ENCODE data around the gene PACSIN1. TPM values are rescaled to one million over a fixed set of nuclear protein-coding genes. Genes with fewer than 3 reads are reported as not detected.

Gene PACSIN1
- total RNA-seq, 6 experiments from 2014 or later, result 0.05 to 0.37 (median 0.22) TPM; not detected in 1

DNA sequence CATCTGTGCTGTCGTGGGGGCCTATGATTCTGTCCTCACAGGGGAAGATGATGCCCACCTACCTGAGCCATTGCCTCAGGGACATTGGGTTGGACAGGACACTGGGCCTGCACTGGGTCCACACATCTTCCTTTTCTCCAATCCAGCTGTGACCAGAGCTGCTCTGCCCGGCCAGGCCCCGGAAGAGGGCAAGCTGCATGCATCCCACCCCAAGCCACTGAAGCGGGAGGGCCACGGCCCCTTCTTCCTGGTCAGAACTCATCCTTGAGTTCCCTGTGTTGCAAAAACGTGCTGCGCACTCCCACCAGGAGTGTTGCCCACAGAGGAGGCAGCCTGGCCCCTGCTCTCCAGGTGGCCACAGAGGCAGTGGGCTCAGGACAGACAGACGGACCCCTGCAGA lies 52.1 kb downstream of the PACSIN1 start:
- intact Hi-C loops (cut with DNase I), result no loop called here
- 67% methylated on average over 2 of the region's 8 CpGs for WGBS (ENCODE audit: insufficient coverage, low coverage, low lambda C conversion rate, missing lambda C conversion rate)
- TF ChIP-seq, protein P1, sequence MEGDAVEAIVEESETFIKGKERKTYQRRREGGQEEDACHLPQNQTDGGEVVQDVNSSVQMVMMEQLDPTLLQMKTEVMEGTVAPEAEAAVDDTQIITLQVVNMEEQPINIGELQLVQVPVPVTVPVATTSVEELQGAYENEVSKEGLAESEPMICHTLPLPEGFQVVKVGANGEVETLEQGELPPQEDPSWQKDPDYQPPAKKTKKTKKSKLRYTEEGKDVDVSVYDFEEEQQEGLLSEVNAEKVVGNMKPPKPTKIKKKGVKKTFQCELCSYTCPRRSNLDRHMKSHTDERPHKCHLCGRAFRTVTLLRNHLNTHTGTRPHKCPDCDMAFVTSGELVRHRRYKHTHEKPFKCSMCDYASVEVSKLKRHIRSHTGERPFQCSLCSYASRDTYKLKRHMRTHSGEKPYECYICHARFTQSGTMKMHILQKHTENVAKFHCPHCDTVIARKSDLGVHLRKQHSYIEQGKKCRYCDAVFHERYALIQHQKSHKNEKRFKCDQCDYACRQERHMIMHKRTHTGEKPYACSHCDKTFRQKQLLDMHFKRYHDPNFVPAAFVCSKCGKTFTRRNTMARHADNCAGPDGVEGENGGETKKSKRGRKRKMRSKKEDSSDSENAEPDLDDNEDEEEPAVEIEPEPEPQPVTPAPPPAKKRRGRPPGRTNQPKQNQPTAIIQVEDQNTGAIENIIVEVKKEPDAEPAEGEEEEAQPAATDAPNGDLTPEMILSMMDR (IDR thresholded peaks at IDR 0.05), result no peak
- TF ChIP-seq POLR2A (IDR thresholded peaks at IDR 0.05), result no peak
- Histone ChIP-seq H3K9me3 (no peaks in the 10 kb centered on the region), H3K36me3 (no peaks in the 10 kb centered on the region), H3K4me3 (no peak overlapping the region), H3K27ac (no peak overlapping the region), H3K27me3 (no peaks in the 10 kb centered on the region), H3K4me1 (no peaks in the 10 kb centered on the region)
- peak in 1 of 3 donors; percentile 34 for DNase-seq
- no peak for ATAC-seq

DNA sequence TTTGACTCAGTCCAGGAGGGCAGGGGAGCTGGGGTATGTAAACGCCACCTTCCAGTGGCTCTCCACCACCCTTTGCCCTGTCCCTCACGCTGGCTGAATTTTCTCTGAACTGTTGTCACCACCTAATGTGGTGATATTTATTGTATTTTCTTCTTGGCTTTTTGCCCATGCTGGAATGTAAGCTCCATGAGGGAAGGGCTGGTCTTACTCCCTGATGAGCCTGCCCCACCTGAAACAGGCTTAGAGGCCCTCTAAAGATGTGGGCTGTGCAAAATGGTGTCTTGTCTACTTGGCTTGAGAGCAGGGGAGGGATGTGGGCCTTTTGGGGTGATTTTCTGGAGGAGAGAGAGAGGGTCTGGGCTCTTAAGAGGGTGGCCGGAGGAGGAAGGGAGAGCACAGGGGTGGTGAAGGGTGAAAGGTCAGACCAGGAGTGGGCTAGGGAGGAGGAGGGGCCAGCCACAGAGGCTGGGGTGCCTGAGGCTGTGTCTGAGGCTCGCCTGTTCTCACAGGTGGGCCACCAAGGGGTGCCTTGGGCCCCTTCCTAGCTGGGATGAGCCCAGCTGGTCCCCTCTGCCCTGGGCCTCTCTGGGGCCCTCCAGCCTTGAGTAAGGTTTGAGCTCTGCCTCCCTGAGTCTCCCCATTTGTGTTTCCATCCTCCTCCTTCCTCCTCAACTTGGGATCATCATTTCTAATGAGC lies 52.9 kb downstream of the PACSIN1 start:
- Histone ChIP-seq H3K9me3 (no peaks in the 10 kb centered on the region), H3K36me3 (no peaks in the 10 kb centered on the region), H3K27ac (no peak overlapping the region), H3K27me3 (no peaks in the 10 kb centered on the region), H3K4me3 (no peak overlapping the region), H3K4me1 (no peaks in the 10 kb centered on the region)
- DNase-seq (peak in 1 of 3 donors; percentile 27), ATAC-seq (no peak)
- intact Hi-C loops (cut with DNase I), result no loop called here
- no peak for TF ChIP-seq POLR2A (IDR thresholded peaks at IDR 0.05)
- TF ChIP-seq, protein P1 (IDR thresholded peaks at IDR 0.05), result no peak
- 80% methylated on average over 3 of the region's 4 CpGs for whole genome bisulfite sequencing (ENCODE audit: insufficient coverage, low coverage, low lambda C conversion rate, missing lambda C conversion rate)

DNA sequence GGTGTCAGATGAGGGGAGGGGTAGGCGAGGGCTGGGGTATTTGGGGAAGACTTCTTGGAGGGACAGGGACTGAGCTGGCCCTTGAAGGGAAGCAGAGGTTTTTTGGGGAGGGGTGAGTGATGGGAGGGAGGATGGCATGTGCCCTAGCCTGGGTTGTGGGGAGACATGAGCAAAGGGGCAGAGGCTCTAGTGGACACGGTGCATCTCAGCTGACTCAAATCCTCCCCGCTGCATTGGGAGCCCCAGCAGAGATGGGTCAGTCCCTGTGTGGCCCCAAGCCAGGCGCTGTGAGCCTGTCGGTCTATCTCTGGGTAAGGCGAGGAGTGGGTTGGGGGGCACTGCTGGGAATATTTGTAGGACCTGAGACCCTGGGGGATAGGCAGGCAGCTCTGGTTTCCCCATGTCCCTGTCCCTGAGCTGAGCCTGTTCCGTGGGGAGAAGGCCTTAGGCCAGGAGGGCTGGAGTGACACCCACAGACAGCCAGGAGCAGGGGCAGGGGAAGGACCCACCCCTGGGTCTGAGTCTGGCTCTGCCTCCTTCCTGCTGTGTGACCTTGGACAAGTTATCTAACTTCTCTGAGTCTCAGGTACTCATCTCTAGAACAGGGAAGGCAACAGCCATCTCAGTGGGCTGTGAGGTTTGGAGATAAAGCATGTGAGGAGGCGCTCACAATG lies 54.2 kb downstream of the PACSIN1 start:
- TF ChIP-seq POLR2A (IDR thresholded peaks at IDR 0.05), result no peak
- TF ChIP-seq, protein P1 (IDR thresholded peaks at IDR 0.05), result no peak
- intact Hi-C loops (cut with DNase I), result loop anchor here in 1 of 2 donors (10.0 kb wide), 1 partner anchor 55 kb away; the partner anchor contains the start of gene PACSIN1
- Histone ChIP-seq H3K27me3 (no peaks in the 10 kb centered on the region), H3K4me1 (no peaks in the 10 kb centered on the region), H3K4me3 (no peak overlapping the region), H3K9me3 (no peaks in the 10 kb centered on the region), H3K27ac (no peak overlapping the region), H3K36me3 (no peaks in the 10 kb centered on the region)
- no peak for ATAC-seq
- WGBS (ENCODE audit: insufficient coverage, low coverage, low lambda C conversion rate, missing lambda C conversion rate), result 93% methylated on average over 6 of the region's 8 CpGs
- DNase-seq, result peak in 1 of 3 donors; percentile 48

DNA sequence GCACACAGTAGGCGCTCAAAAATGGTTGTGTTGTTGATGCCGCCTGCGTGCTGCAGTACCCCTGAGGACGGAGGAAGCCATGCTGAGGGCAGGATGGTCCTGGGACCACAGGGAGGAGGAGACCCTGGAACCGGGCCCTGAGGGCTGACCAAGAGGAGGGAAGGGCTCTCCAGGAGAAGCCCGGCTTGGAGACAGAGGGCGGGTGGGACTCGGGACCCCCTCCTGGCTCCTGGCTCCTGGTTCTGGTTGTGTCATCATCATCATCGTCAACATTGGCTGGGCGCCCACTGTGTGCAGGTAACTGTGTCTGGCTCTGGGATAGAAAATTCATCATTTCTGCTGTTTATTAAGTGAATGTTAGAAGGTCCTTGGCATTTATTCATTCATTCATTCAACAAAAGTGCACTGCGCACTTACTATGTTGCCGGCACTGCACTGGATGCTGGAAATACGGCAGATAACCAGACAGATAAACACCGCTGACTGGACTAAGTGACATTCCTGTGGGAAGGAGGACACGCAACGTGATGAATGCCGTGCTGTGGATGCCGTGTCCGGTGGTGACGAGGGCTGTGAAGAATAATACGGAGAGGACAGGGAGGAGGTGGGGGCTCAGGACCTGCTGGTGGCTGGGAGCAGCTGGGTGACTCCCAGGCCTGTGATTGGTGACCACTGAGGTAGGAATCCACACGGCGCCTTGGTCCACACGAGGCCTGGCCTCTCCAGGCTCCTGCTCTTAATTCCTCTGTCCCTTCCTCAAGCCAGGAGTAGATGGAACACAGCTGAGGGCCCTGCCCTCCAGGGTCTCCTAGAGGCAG lies 55.0 kb downstream of the PACSIN1 start:
- ATAC-seq, result no peak
- Histone ChIP-seq H3K27ac (no peak overlapping the region), H3K4me3 (no peak overlapping the region), H3K36me3 (no peaks in the 10 kb centered on the region), H3K9me3 (no peaks in the 10 kb centered on the region), H3K27me3 (no peaks in the 10 kb centered on the region), H3K4me1 (no peaks in the 10 kb centered on the region)
- intact Hi-C loops (cut with DNase I), result loop anchor here in 1 of 2 donors (10.0 kb wide), 1 partner anchor 56 kb away; the partner anchor contains the start of gene PACSIN1
- TF ChIP-seq, protein P1 (IDR thresholded peaks at IDR 0.05), result no peak
- TF ChIP-seq POLR2A (IDR thresholded peaks at IDR 0.05), result no peak
- peak in 1 of 3 donors; percentile 40 for DNase-seq
- WGBS (ENCODE audit: insufficient coverage, low coverage, low lambda C conversion rate, missing lambda C conversion rate), result 78% methylated on average over 13 of the region's 24 CpGs
